ENCODE data around the gene LMO4. TPM values are rescaled to one million over a fixed set of nuclear protein-coding genes. Genes with fewer than 3 reads are reported as not detected.

Gene LMO4, protein sequence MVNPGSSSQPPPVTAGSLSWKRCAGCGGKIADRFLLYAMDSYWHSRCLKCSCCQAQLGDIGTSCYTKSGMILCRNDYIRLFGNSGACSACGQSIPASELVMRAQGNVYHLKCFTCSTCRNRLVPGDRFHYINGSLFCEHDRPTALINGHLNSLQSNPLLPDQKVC
- 11.9 to 17.4 TPM (median 16.0 TPM) in 5 replicates for total RNA-seq (2022; extraction: Qiagen RNA extraction; ENCODE audit: low read depth)

GRCh38 chr1:87328272-87329050, at the start of gene LMO4:
Gene LMO4 (plus strand): TSS chr1:87328880. CDS start chr1:87332016, 3,136 bp downstream.

Measured in A549 treated with RU486 at 1 μM for 4 hours (cell line).